Muscle of arm (tissue), 12 donors: Measurements from ENCODE around the gene MXRA7. TPM values are rescaled to one million over a fixed set of nuclear protein-coding genes. Genes with fewer than 3 reads are reported as not detected.
"Not testable (repeated sequence)": the region's sequence is repeated elsewhere in the genome, so short reads cannot be mapped to it uniquely, and the experiment has no call there.

Experiments
- DNase-seq: peaks from one replicate; pipeline ENCODE4 v3.0.0-alpha.2; 2013
- polyA plus RNA-seq, 12 donors: library from polyadenylated mRNA; unstranded; fragments of 120-200 nt; gene quantifications; one replicate each; pipeline ENCODE4 v1.2.1, GENCODE V29; 2013; ENCODE audit not compliant: insufficient read length in 12 of 12

Gene MXRA7
- polyA plus RNA-seq, 12 donors, result 85.9 to 203 (median 140) TPM; not detected in 1

GRCh38 chr17:76737082-76737675 is 26.4 kb upstream of the MXRA7 start, which contains the start of gene SRSF2:
SRSF2 (minus strand) TSS chr17:76737331; CDS start chr17:76737160, 171 bp downstream.
- peak; percentile 98 for DNase-seq

GRCh38 chr17:76736349-76737081 is 25.8 kb upstream of the MXRA7 start:
- DNase-seq, result peak; percentile 76

GRCh38 chr17:76735586-76736348 is 25.0 kb upstream of the MXRA7 start:
- no peak for DNase-seq

GRCh38 chr17:76735006-76735405 is 24.2 kb upstream of the MXRA7 start:
- no peak for DNase-seq

- no peak for DNase-seq
These were observed 23.5 kb upstream of the MXRA7 start for GRCh38 chr17:76734080-76734840.

GRCh38 chr17:76733618-76733957 is 22.8 kb upstream of the MXRA7 start:
- no peak for DNase-seq

GRCh38 chr17:76732734-76733617 is 22.2 kb upstream of the MXRA7 start:
- DNase-seq, result no peak

GRCh38 chr17:76731800-76732733 is 21.3 kb upstream of the MXRA7 start:
- not testable (repeated sequence) for DNase-seq

- DNase-seq, result no peak
These were observed 17.1 kb upstream of the MXRA7 start for GRCh38 chr17:76727745-76728456.

GRCh38 chr17:76726776-76727718 is 16.3 kb upstream of the MXRA7 start, which contains the start of gene METTL23:
METTL23 (plus strand) TSS chr17:76726839; CDS start chr17:76729711, 2,872 bp downstream.
- peak; percentile 83 for DNase-seq

- peak; percentile 97 for DNase-seq
These were observed 15.5 kb upstream of the MXRA7 start, which contains the start of gene JMJD6 for GRCh38 chr17:76726231-76726775. JMJD6 (minus strand) TSS chr17:76726606; CDS start chr17:76726475, 131 bp downstream.

- no peak for DNase-seq
These were observed 14.9 kb upstream of the MXRA7 start for GRCh38 chr17:76725580-76726230.

GRCh38 chr17:76723812-76724211 is 13.0 kb upstream of the MXRA7 start:
- no peak for DNase-seq

GRCh38 chr17:76722977-76723376 is 12.2 kb upstream of the MXRA7 start:
- DNase-seq, result not testable (repeated sequence)

GRCh38 chr17:76722279-76722678 is 11.5 kb upstream of the MXRA7 start:
- no peak for DNase-seq

- DNase-seq, result no peak
These were observed 10.7 kb upstream of the MXRA7 start for GRCh38 chr17:76721463-76721862.

GRCh38 chr17:76720941-76721340 is 10.2 kb upstream of the MXRA7 start:
- DNase-seq, result no peak
